Liver (tissue), 9 donors: ENCODE results near the gene SREBF2. TPM values are rescaled to one million over a fixed set of nuclear protein-coding genes. Genes with fewer than 3 reads are reported as not detected.

ENCODE experiments used
- DNase-seq: peaks from one replicate; pipeline ENCODE4 v3.0.0-alpha.2; 2017; ENCODE audit warnings: low spot score
- H3K27ac ChIP-seq, 2 donors: one replicate each; pipeline ENCODE4 v1.7.0; 2013; ENCODE audit warnings: inconsistent platforms in 2 of 2, low read length in 2 of 2, control low read depth in 1 of 2, low read depth in 1 of 2, mild to moderate bottlenecking in 1 of 2
- H3K27me3 ChIP-seq, 4 donors: one replicate each; pipeline versions ENCODE4 v1.6.1 to v1.7.0; 2013; ENCODE audit warnings: low read length in 3 of 4, inconsistent platforms in 1 of 4, mild to moderate bottlenecking in 1 of 4, moderate library complexity in 1 of 4; ENCODE audit not compliant: control insufficient read depth in 4 of 4, insufficient read depth in 4 of 4
- H3K36me3 ChIP-seq, 4 donors: one replicate each; pipeline versions ENCODE4 v1.6.1 to v1.7.0; 2013; ENCODE audit warnings: low read length in 3 of 4, mild to moderate bottlenecking in 3 of 4, low read depth in 1 of 4, moderate library complexity in 1 of 4; ENCODE audit not compliant: control insufficient read depth in 4 of 4, insufficient read depth in 3 of 4
- H3K4me1 ChIP-seq, 4 donors: one replicate each; pipeline versions ENCODE4 v1.6.1 to v1.7.0; 2013; ENCODE audit warnings: low read length in 3 of 4, mild to moderate bottlenecking in 3 of 4, moderate library complexity in 1 of 4; ENCODE audit not compliant: control insufficient read depth in 4 of 4, insufficient read depth in 4 of 4
- H3K4me3 ChIP-seq, 3 donors: one replicate each; pipeline versions ENCODE4 v1.6.1 to v1.7.0; 2013; ENCODE audit warnings: low read length in 3 of 3, control low read depth in 1 of 3, low read depth in 1 of 3, mild to moderate bottlenecking in 1 of 3
- H3K9ac ChIP-seq, 2 donors: one replicate each; pipeline ENCODE4 v1.7.0; 2013; ENCODE audit warnings: low read length in 2 of 2, mild to moderate bottlenecking in 2 of 2, moderate library complexity in 2 of 2, control low read depth in 1 of 2, low read depth in 1 of 2
- H3K9me3 ChIP-seq, 4 donors: one replicate each; pipeline versions ENCODE4 v1.6.1 to v1.7.0; 2013; ENCODE audit warnings: low read length in 3 of 4; ENCODE audit not compliant: control insufficient read depth in 4 of 4
- EGR1 ChIP-seq, 2 donors: IDR thresholded peaks; 2 replicates each; pipeline ENCODE4 v1.6.1; 2016 to 2018; ENCODE audit warnings: antibody characterized with exemption in 2 of 2, low read depth in 2 of 2
- FOXA2 ChIP-seq: IDR thresholded peaks from 2 replicates; pipeline ENCODE4 v1.6.1; 2016; ENCODE audit warnings: antibody characterized with exemption
- GABPA ChIP-seq, 2 donors: IDR thresholded peaks in 1 of 2; conservative IDR thresholded peaks in 1 of 2; 2 replicates each; pipeline ENCODE4 v1.6.1; 2016; ENCODE audit warnings: antibody characterized with exemption in 2 of 2, mild to moderate bottlenecking in 1 of 2, moderate library complexity in 1 of 2
- HNF4A ChIP-seq, 2 donors: conservative IDR thresholded peaks; 2 replicates each; pipeline ENCODE4 v1.6.1; 2016; ENCODE audit warnings: antibody characterized with exemption in 2 of 2, mild to moderate bottlenecking in 2 of 2
- HNF4G ChIP-seq: IDR thresholded peaks from 2 replicates; pipeline ENCODE4 v1.6.1; 2016; ENCODE audit warnings: antibody characterized with exemption
- JUND ChIP-seq, 2 donors: IDR thresholded peaks; 2 replicates each; pipeline ENCODE4 v1.6.1; 2016; ENCODE audit warnings: antibody characterized with exemption in 2 of 2
- NR2F2 ChIP-seq: IDR thresholded peaks from 2 replicates; pipeline ENCODE4 v1.6.1; 2016; ENCODE audit warnings: antibody characterized with exemption
- RAD21 ChIP-seq, 2 donors: IDR thresholded peaks; 2 replicates each; pipeline ENCODE4 v1.6.1; 2016; ENCODE audit warnings: antibody characterized with exemption in 2 of 2, mild to moderate bottlenecking in 2 of 2
- REST ChIP-seq: IDR thresholded peaks from 2 replicates; pipeline ENCODE4 v1.6.1; 2016; ENCODE audit warnings: antibody characterized with exemption, mild to moderate bottlenecking
- RXRA ChIP-seq, 2 donors: IDR thresholded peaks; 2 replicates each; pipeline ENCODE4 v1.6.1; 2017 to 2018; ENCODE audit warnings: antibody characterized with exemption in 2 of 2, mild to moderate bottlenecking in 1 of 2
- SP1 ChIP-seq: IDR thresholded peaks from 2 replicates; pipeline ENCODE4 v1.6.1; 2018; ENCODE audit warnings: antibody characterized with exemption, mild to moderate bottlenecking
- TAF1 ChIP-seq: conservative IDR thresholded peaks from 2 replicates; pipeline ENCODE4 v1.6.1; 2016; ENCODE audit warnings: antibody characterized with exemption, mild to moderate bottlenecking
- WGBS: extraction: QIAGEN DNeasy Blood & Tissue Kit; methylation state at CpG from one replicate; pipeline ENCODE4 v1.1.7; 2013; 5-methylcytosine and 5-hydroxymethylcytosine counted together
- polyA plus RNA-seq, 2 donors: library from polyadenylated mRNA; stranded (reverse) in 1 of 2; unstranded in 1 of 2; fragments of 200-250 nt in 1 of 2; fragments of >200 nt in 1 of 2; fragmentation: Nextera tagmentation in 1 of 2; extraction: Ambion mirVana in 1 of 2; gene quantifications; one replicate each; pipeline versions ENCODE4 v1.2.1 to v1.2.3, GENCODE V29; 2013 to 2015
- total RNA-seq, 2 donors: library from RNA; depleted of rRNA; stranded (reverse); fragments of >200 nt; gene quantifications; one replicate each; pipeline ENCODE4 v1.2.3, GENCODE V29; 2014
- TF ChIP-seq, protein P1 (sequence below): IDR thresholded peaks from 2 replicates; pipeline ENCODE4 v1.6.1; 2016; ENCODE audit warnings: antibody characterized with exemption
- TF ChIP-seq, protein P2 (sequence below): fragments of 150-350 bp; IDR thresholded peaks from 2 replicates; pipeline ENCODE4 v1.5.1; 2017; ENCODE audit warnings: improper control_type of control experiment, low read depth, low read length; ENCODE audit not compliant: missing input control
- TF ChIP-seq, protein P3 (sequence below): IDR thresholded peaks from 2 replicates; pipeline ENCODE4 v1.6.1; 2016; ENCODE audit warnings: antibody characterized with exemption
- donor health status: healthy.
- donor health status: healthy.
- donor health status: healthy.
- donor health status: healthy.
- donor health status: healthy.

SREBF2 gene
- total and polyA plus RNA-seq, 4 donors = 18.3 to 69.6 (median 57.3) TPM

DNA sequence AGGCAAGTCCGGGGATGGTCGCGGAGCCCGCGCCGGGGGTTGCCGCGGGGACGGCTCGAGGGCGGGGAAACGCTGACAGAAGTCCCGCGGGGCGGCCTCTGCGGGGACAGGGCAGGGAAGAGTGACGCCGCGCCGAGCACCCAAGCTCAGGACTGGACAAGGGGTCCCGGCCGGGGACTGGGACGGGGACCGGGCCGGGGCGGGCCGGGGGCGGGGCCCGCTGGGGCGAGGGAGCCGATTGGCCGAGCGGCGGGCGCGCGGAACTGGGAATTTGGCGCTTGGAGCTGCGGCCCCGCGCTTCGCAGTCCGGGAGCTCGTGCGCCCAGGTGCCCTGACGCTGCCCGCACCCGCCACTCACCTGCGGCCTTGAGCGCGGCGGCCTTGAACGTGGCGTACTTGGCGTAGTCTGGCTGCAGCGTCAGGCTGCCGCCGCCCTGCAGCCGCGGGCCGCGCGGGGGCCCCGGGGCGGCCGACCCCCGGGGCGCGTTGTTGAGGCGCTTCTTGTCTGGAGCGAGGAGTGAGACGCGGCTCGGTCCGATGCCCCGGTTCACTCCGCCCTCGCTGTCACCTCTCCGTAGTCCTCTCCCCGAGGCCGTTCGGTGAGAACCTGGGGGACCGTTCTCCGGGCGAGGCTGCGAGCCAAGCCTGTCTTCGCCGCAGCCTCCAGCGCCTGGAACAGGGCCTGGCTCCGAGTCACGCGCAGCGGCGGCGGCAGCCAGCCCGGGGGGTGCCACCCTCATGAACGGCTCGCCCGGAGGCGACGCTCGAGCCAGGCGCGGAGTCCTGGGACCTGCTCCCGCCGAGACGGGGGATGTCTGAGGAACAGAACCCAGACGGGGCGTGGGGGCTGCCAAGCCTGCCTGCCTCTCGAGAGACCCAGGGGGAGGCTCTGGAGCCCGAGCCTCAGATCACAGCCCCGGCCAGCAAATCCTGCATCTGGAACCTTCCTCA, 77.4 kb downstream of the SREBF2 start (continued):
- TF ChIP-seq, protein P1, sequence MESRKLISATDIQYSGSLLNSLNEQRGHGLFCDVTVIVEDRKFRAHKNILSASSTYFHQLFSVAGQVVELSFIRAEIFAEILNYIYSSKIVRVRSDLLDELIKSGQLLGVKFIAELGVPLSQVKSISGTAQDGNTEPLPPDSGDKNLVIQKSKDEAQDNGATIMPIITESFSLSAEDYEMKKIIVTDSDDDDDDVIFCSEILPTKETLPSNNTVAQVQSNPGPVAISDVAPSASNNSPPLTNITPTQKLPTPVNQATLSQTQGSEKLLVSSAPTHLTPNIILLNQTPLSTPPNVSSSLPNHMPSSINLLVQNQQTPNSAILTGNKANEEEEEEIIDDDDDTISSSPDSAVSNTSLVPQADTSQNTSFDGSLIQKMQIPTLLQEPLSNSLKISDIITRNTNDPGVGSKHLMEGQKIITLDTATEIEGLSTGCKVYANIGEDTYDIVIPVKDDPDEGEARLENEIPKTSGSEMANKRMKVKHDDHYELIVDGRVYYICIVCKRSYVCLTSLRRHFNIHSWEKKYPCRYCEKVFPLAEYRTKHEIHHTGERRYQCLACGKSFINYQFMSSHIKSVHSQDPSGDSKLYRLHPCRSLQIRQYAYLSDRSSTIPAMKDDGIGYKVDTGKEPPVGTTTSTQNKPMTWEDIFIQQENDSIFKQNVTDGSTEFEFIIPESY = no peak
- TF ChIP-seq, protein P2, sequence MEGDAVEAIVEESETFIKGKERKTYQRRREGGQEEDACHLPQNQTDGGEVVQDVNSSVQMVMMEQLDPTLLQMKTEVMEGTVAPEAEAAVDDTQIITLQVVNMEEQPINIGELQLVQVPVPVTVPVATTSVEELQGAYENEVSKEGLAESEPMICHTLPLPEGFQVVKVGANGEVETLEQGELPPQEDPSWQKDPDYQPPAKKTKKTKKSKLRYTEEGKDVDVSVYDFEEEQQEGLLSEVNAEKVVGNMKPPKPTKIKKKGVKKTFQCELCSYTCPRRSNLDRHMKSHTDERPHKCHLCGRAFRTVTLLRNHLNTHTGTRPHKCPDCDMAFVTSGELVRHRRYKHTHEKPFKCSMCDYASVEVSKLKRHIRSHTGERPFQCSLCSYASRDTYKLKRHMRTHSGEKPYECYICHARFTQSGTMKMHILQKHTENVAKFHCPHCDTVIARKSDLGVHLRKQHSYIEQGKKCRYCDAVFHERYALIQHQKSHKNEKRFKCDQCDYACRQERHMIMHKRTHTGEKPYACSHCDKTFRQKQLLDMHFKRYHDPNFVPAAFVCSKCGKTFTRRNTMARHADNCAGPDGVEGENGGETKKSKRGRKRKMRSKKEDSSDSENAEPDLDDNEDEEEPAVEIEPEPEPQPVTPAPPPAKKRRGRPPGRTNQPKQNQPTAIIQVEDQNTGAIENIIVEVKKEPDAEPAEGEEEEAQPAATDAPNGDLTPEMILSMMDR = no peak
- TF ChIP-seq HNF4G (no peak), RXRA (IDR thresholded peaks at IDR 0.05) (no peak)

DNA sequence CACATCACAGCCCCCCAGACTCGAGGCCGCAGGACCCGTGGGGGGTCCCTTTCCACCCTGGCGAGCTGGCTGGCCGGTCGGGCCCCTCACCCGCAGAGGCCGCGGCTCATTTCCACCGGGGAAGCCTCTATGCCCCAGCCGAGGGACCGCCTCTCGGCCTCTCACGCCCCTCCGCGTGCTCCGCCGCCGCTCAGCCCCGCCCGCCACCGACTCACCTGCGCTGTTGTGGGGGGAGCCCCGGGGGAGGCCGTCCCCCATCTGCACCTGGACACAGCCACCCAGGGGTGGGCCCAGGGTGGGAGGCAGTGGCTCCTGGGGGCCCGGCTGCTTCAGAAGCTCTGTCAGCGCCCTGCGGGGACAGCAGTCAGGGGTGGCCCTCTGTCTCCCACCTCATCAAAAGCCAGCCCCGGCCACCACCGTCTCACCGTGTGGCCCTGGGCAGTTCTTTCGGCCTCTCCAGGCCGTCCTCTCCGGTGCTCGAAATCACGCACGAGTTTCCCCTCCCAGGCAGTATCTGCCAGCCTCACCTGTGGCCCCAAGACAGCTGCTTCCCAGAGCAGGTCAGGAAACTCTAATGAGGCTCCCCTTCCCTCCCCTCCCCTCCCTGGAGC, 78.2 kb downstream of the SREBF2 start:
- H3K4me3 ChIP-seq = peak overlapping the region in 1 of 3 donors; percentile 20
- no peak for DNase-seq
- H3K4me1 ChIP-seq = peaks cover 6 to 24% (median 14%) of the 10 kb centered on the region in 4 donors
- H3K27ac ChIP-seq = no peak overlapping the region
- H3K27me3 ChIP-seq = peaks cover 4 to 11% (median 8%) of the 10 kb centered on the region in 4 donors
- 12% methylated on average over 37 of the region's 37 CpGs for WGBS
- peaks cover 0 to 5% (median 0%) of the 10 kb centered on the region in 4 donors for H3K36me3 ChIP-seq
- no peaks in the 10 kb centered on the region for H3K9me3 ChIP-seq
- TF ChIP-seq, protein P1 = no peak
- TF ChIP-seq TAF1 (no peak), HNF4A (conservative IDR thresholded peaks at IDR 0.05) (no peak), EGR1 (IDR thresholded peaks at IDR 0.05; ENCODE audit: low read depth in 2 of 2) (no peak), FOXA2 (no peak), RAD21 (IDR thresholded peaks at IDR 0.05) (no peak), NR2F2 (no peak), GABPA (IDR thresholded peaks at IDR 0.05 in 1 of 2, conservative IDR thresholded peaks at IDR 0.05 in 1 of 2) (no peak), HNF4G (no peak), SP1 (no peak), RXRA (IDR thresholded peaks at IDR 0.05) (no peak), REST (no peak), JUND (IDR thresholded peaks at IDR 0.05) (no peak)
- TF ChIP-seq, protein P3, sequence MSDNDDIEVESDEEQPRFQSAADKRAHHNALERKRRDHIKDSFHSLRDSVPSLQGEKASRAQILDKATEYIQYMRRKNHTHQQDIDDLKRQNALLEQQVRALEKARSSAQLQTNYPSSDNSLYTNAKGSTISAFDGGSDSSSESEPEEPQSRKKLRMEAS = no peak
- no peak overlapping the region for H3K9ac ChIP-seq
